Endothelial cell (in vitro differentiated cells): ENCODE results near the gene AFAP1L2. TPM values are rescaled to one million over a fixed set of nuclear protein-coding genes. Genes with fewer than 3 reads are reported as not detected.

Experiments
- DNase-seq: peaks from one replicate; pipeline ENCODE4 v3.0.0; 2021; ENCODE audit warnings: low spot score
- H3K27ac Mint-ChIP-seq: one replicate; pipeline ENCODE4 v1.8.0; 2021; ENCODE audit warnings: mixed read lengths, inconsistent platforms; ENCODE audit not compliant: unreplicated experiment
- H3K27me3 Mint-ChIP-seq: one replicate; pipeline ENCODE4 v1.8.0; 2021; ENCODE audit warnings: mild to moderate bottlenecking, moderate library complexity, mixed read lengths, inconsistent platforms; ENCODE audit not compliant: unreplicated experiment
- H3K36me3 Mint-ChIP-seq: one replicate; pipeline ENCODE4 v1.8.0; 2021; ENCODE audit warnings: mild to moderate bottlenecking, low read depth, mixed read lengths, inconsistent platforms; ENCODE audit not compliant: unreplicated experiment
- H3K4me1 Mint-ChIP-seq: one replicate; pipeline ENCODE4 v1.8.0; 2021; ENCODE audit warnings: mild to moderate bottlenecking, mixed read lengths, inconsistent platforms; ENCODE audit not compliant: unreplicated experiment
- H3K4me3 Mint-ChIP-seq: one replicate; pipeline ENCODE4 v1.8.0; 2021; ENCODE audit warnings: mild to moderate bottlenecking, mixed read lengths, inconsistent platforms; ENCODE audit not compliant: unreplicated experiment
- H3K9me3 Mint-ChIP-seq: one replicate; pipeline ENCODE4 v1.8.0; 2021; ENCODE audit warnings: mixed read lengths, inconsistent platforms; ENCODE audit not compliant: unreplicated experiment
- CTCF ChIP-seq: fragments of 200-600 bp; sonication (generic); IDR thresholded peaks from one replicate; pipeline ENCODE4 v1.5.0; 2021; ENCODE audit warnings: antibody characterized with exemption; ENCODE audit not compliant: unreplicated experiment
- total RNA-seq: library from RNA; stranded (reverse); fragmentation: NEBNext Ultra II Directional; extraction: Animal tissue kit (Norgen Biotek cat#: 25700); gene quantifications from one replicate; pipeline ENCODE4 v1.2.1, GENCODE V29; 2021; ENCODE audit not compliant: unreplicated experiment

Gene AFAP1L2
- total RNA-seq, 1 donor from 2014 or later, result 0.77 TPM

- H3K4me3 Mint-ChIP-seq, result no peak overlapping the region
- no peak for TF ChIP-seq CTCF
- H3K4me1 Mint-ChIP-seq, result peaks cover 22% of the 10 kb centered on the region
- H3K27ac Mint-ChIP-seq, result no peak overlapping the region
- no peaks in the 10 kb centered on the region for H3K9me3 Mint-ChIP-seq
- peaks cover 4% of the 10 kb centered on the region for H3K27me3 Mint-ChIP-seq
- no peaks in the 10 kb centered on the region for H3K36me3 Mint-ChIP-seq
- DNase-seq, result no peak
Measured at GRCh38 chr10:114412907-114413797, 8.8 kb upstream of the AFAP1L2 start.

GRCh38 chr10:114408968-114409444, 4.7 kb upstream of the AFAP1L2 start:
- H3K36me3 Mint-ChIP-seq, result peaks cover 3% of the 10 kb centered on the region
- H3K27ac Mint-ChIP-seq, result no peak overlapping the region
- H3K27me3 Mint-ChIP-seq, result peaks cover 12% of the 10 kb centered on the region
- DNase-seq, result no peak
- H3K9me3 Mint-ChIP-seq, result no peaks in the 10 kb centered on the region
- no peak overlapping the region for H3K4me3 Mint-ChIP-seq
- TF ChIP-seq CTCF, result no peak
- peaks cover 25% of the 10 kb centered on the region for H3K4me1 Mint-ChIP-seq

GRCh38 chr10:114408112-114408967, 4.0 kb upstream of the AFAP1L2 start:
- Mint-ChIP-seq H3K27me3 (peaks cover 13% of the 10 kb centered on the region), H3K27ac (no peak overlapping the region), H3K4me3 (no peak overlapping the region)

GRCh38 chr10:114406455-114406854, 2.2 kb upstream of the AFAP1L2 start:
- no peak overlapping the region for H3K27ac Mint-ChIP-seq
- no peak for TF ChIP-seq CTCF
- no peak for DNase-seq
- H3K4me1 Mint-ChIP-seq, result peaks cover 24% of the 10 kb centered on the region
- H3K9me3 Mint-ChIP-seq, result no peaks in the 10 kb centered on the region
- peaks cover 3% of the 10 kb centered on the region for H3K36me3 Mint-ChIP-seq
- H3K27me3 Mint-ChIP-seq, result peaks cover 15% of the 10 kb centered on the region
- no peak overlapping the region for H3K4me3 Mint-ChIP-seq

More at GRCh38 chr10:114408112-114408967, 4.0 kb upstream of the AFAP1L2 start:
- DNase-seq, result no peak
- no peak for TF ChIP-seq CTCF
- Mint-ChIP-seq H3K9me3 (no peaks in the 10 kb centered on the region), H3K4me1 (peaks cover 21% of the 10 kb centered on the region), H3K36me3 (peaks cover 3% of the 10 kb centered on the region)
